RKO (cell line): ENCODE results near the gene TACC2.
"Not testable (repeated sequence)": the region's sequence is repeated elsewhere in the genome, so short reads cannot be mapped to it uniquely, and the experiment has no call there.

Source experiments
- DNase-seq: peaks from one replicate; pipeline ENCODE4 v3.0.0-alpha.2; 2016; ENCODE audit warnings: low spot score

The TACC2 gene

GRCh38 chr10:121988361-121989324 is at the start of gene TACC2:
TACC2 (plus strand) TSS chr10:121989163; CDS start chr10:122021982, 32,819 bp downstream.
- DNase-seq = peak; percentile 21

- no peak for DNase-seq
Observed at GRCh38 chr10:121941532-121941931, 47.4 kb upstream of the TACC2 start.

GRCh38 chr10:121942749-121943416 is 46.1 kb upstream of the TACC2 start:
- DNase-seq = peak; percentile 26

- peak; percentile 71 for DNase-seq
Observed at GRCh38 chr10:121947343-121948330, 41.3 kb upstream of the TACC2 start.

GRCh38 chr10:121949049-121949448 is 39.9 kb upstream of the TACC2 start:
- DNase-seq = no peak

- DNase-seq = no peak
Observed at GRCh38 chr10:121949451-121949850, 39.5 kb upstream of the TACC2 start.

GRCh38 chr10:121952226-121952625 is 36.7 kb upstream of the TACC2 start:
- no peak for DNase-seq

GRCh38 chr10:121956111-121957061 is 32.6 kb upstream of the TACC2 start:
- peak; percentile 75 for DNase-seq

- no peak for DNase-seq
Observed at GRCh38 chr10:121959671-121960070, 29.3 kb upstream of the TACC2 start.

- DNase-seq = no peak
Observed at GRCh38 chr10:121961456-121961855, 27.5 kb upstream of the TACC2 start.

GRCh38 chr10:121965996-121966395 is 23.0 kb upstream of the TACC2 start:
- DNase-seq = no peak

- not testable (repeated sequence) for DNase-seq
Observed at GRCh38 chr10:121969086-121969485, 19.9 kb upstream of the TACC2 start.

GRCh38 chr10:121974019-121974534 is 14.9 kb upstream of the TACC2 start:
- no peak for DNase-seq

GRCh38 chr10:121974535-121975294 is 14.2 kb upstream of the TACC2 start, which contains the start of gene NSMCE4A:
NSMCE4A (minus strand) TSS chr10:121975217; CDS start chr10:121975165, 52 bp downstream.
- peak; percentile 81 for DNase-seq

GRCh38 chr10:121975295-121976086 is 13.5 kb upstream of the TACC2 start:
- DNase-seq = no peak

- no peak for DNase-seq
Observed at GRCh38 chr10:121976607-121977006, 12.4 kb upstream of the TACC2 start.

GRCh38 chr10:121978511-121978910 is 10.5 kb upstream of the TACC2 start:
- no peak for DNase-seq

GRCh38 chr10:121981346-121981745 is 7.6 kb upstream of the TACC2 start:
- DNase-seq = no peak

- no peak for DNase-seq
Observed at GRCh38 chr10:121983852-121984251, 5.1 kb upstream of the TACC2 start.
